ENCODE measurements around the gene PACS2.

- TF ChIP-seq CTCF (IDR thresholded peaks at IDR 0.05; ENCODE audit: poor library complexity) (no peak), EZH2phosphoT487 (IDR thresholded peaks at IDR 0.05; ENCODE audit: low read depth, severe bottlenecking, unreplicated experiment) (no peak)
Measured at GRCh38 chr14:105307052-105307727, 7.4 kb upstream of the PACS2 start.
